HG03571 (cell line): ENCODE data around the gene C5orf52.
"Not testable (repeated sequence)": the region's sequence is repeated elsewhere in the genome, so short reads cannot be mapped to it uniquely, and the experiment has no call there.

ENCODE experiments used
- ATAC-seq: cut with Tn5 transposase; IDR thresholded peaks from one replicate; pipeline ENCODE4 v1.9.1; 2021; ENCODE audit not compliant: unreplicated experiment

Gene C5orf52

GRCh38 chr5:157670662-157671591, at the start of gene C5orf52:
TSS of gene C5orf52 (plus strand) at chr5:157671533. CDS start at chr5:157671615, 82 bp downstream.
- no peak for ATAC-seq

GRCh38 chr5:157624144-157624543, 47.2 kb upstream of the C5orf52 start:
- ATAC-seq = no peak

DNA sequence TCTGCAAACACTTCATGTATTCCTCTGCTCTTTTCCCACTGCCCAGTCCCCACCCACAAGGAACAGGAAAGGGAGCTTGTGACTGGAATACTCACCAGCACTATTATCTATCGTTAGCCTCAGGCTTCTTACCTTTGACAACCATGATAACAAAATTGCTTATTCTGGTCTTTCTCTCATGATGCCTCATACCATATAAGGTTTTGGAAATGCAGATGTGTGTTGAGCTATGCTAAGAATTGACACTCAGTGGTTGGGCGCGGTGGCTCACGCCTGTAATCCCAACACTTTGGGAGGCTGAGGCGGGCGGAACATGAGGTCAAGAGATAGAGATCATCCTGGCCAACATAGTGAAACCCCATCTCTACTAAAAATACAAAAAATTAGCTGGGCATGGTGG, 44.5 kb upstream of the C5orf52 start:
- no peak for ATAC-seq

DNA sequence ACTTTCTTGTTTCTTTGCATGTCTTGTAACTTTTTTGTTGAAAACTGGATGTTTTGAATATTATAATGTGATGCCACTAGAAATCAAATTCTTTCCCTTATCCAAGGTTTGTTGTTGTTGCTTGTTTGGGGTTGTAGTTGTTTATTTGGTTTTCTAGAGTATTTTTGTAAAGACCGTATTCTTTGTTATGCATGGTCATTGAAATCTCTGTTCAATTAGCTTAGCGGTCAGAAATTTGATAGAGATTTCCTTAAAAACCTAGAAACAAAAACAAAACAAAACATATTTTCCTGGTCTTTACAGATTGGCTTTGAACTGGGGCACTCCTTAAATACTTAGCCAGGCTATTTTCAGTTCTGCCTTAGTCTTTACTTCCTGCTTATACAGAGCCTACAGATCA, 41.0 kb upstream of the C5orf52 start:
- no peak for ATAC-seq

GRCh38 chr5:157640406-157641066, 30.8 kb upstream of the C5orf52 start:
- ATAC-seq = no peak

- ATAC-seq = no peak
Observed at GRCh38 chr5:157648275-157648990, 22.9 kb upstream of the C5orf52 start.

DNA sequence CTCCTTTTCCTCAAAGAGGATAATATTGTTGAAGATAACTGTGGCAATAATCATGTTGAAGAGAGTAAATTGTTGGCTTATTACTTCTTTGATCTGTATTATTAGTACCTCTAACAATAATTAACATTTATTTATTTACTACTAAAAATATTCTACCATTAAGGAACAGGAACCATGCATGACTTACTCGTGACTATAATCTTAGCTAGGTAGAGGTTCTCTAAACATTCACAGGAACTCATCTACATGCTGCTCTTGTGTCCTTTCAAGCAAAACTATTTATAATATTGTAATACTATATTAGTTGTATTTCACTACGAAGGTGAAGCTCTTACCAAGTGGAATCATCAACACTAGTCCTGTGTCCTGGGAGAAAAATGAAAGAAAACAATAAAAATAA, 22.2 kb upstream of the C5orf52 start:
- no peak for ATAC-seq

DNA sequence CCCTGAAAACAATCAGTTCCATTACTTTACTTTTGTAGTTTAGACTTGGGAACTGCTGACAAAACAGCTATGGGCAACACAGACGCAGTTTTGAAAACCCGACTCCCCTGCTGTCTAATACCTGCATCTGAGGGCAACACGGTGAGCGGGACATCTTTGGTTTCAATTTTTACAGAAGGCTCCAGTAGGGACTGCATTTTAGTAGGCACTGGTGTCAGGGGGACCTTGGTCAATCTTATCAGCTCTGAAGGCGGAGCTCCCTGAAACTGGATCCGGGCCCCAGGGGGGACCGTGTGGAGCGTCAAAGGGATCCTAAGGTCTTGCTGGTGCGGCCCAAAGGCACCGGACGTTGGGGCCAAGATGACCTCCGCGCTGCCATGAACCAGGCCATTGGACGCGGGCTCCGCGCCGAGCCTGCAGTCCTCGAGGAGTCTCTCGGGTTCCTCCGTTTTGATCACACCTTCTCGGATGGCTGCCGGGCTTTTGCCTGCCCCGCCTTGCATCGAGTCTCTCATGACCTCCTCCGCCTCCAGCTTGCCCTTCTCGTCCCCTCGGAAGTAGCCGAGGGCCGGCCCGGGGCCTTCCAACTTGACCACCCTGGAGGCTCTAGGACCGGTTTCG, 20.2 kb upstream of the C5orf52 start:
- no peak for ATAC-seq

- peak; percentile 62 for ATAC-seq
Observed at GRCh38 chr5:157651623-157652376, 19.5 kb upstream of the C5orf52 start.

DNA sequence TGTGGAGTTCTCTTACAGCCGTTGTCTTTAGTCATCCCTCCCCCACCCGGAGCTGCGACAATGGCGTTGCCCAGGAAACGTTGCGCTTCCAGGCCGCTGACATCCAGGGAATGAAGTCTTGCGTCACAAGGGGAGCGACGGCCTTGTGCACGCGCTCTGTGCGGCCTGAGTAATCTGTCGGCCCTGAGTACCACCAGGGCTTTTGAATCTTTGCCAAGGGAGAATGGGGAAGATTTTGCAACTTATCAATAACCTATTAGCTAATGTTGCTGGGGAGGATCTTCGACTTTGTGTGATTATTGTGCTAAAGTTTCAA, 19.0 kb upstream of the C5orf52 start, which contains the start of gene SOX30:
TSS of gene SOX30 (minus strand) at position 62 of the 316 bp plus-strand sequence. CDS start 360 bp downstream, outside the sequence.
- ATAC-seq = no peak

DNA sequence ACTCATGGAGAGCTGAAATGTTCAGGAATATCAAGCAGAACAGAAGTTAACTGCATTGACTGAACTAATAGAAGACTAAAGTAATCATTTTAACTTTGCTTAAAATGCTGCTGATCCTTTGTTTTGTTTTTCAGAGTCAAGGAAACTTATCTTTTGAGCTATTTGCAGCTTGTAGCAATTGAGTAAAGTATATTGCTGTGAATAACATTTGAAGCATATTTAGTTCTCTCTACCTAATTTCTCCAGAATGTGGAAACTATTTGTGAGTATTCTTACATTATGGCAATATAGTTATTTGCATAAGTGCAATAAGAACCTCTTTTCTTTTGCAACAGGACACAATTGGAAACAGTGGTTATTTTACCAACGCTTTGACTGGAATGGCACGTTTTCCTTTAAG, 13.8 kb upstream of the C5orf52 start:
- no peak for ATAC-seq

- ATAC-seq = no peak
Observed at GRCh38 chr5:157658893-157659292, 12.4 kb upstream of the C5orf52 start.

DNA sequence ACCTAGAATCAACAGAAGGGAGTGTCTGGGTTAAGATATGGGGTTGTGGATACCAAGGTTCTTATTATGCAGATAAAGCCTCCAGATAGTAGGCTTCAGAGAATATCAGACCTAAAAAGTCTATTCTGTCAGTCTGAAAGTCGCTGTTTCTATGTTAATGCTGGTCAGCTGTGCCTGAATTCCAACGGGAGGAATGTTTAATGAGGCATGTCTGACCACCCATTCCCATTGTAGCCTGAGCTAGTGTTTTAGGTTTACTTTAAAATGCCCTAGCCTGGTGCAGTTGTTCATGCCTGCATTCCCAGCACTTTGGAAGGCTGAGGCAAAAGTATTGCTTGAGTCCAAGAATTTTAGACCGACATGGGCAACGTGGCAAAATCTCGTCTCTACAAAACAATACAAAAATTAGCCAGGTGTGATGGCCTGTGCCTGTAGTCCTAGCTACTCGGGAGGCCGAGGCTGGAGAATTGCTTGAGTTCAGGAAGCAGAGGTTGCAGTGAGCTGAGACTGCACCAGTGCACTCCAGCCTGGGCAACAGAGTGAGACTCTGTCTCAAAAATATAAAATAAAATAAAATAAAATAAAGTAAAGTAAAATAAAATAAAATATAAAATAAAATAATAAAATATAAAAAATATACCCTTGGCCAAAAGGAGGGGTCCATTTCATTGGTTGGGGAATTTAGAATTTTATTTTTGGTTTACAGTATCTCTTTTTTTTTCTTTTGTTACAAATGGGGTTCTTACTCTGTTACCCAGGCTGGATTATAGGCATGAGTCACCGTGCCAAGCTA, 11.3 kb upstream of the C5orf52 start:
- no peak for ATAC-seq

- ATAC-seq = no peak
Observed at GRCh38 chr5:157665467-157666070, 5.8 kb upstream of the C5orf52 start.

DNA sequence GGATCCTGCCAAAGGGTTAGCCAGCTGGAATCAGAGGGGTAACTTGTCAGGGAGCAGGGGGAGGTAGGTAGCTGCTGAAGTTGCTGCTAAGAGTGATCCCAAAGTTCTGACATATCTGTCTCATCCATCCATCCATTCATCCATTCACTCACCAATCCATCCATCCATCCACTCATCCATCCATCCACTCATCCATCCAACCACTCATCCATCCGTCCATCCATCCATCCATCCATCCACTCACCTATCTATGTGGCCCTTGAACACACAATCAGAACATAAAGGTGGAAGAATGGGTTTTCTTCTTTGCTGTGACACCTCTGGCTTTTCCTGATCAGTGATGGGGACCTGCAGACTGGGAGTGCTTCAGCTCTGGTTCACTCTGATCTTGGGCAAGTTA, 3.0 kb upstream of the C5orf52 start:
- ATAC-seq = no peak

- no peak for ATAC-seq
Observed at GRCh38 chr5:157669701-157670097, 1.6 kb upstream of the C5orf52 start.

- ATAC-seq = no peak
Observed at GRCh38 chr5:157671592-157672330, 428 bp downstream of the C5orf52 start.

GRCh38 chr5:157672976-157673375, 1.6 kb downstream of the C5orf52 start:
- ATAC-seq = no peak

DNA sequence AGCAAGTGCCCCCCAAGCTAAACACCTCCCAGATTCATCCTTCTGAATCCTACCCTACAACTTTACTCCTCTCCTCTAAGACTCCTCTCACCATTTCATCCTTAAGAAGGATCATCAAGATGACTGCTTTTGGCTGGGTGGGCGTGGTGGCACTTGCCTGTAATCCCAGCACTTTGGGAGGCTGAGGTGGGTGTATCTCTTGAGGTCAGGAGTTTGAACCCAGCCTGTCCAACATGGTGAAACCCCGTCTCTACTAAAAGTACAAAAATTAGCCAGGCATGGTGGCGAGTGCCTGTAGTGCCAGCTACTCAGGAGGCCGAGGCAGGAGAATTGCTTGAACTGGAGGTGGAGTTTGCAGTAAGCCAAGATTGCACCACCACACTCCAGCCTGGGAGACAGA, 3.0 kb downstream of the C5orf52 start:
- not testable (repeated sequence) for ATAC-seq
